C1 segment of cervical spinal cord (tissue), 14 donors: Measurements from ENCODE around the gene KNL1.
A peak's percentile ranks its signal among the peaks of the same experiment; 100 is the strongest.
"Not testable (repeated sequence)": the region's sequence is repeated elsewhere in the genome, so short reads cannot be mapped to it uniquely, and the experiment has no call there.

Source experiments
- DNase-seq, 14 donors: peaks; one replicate each; lab custom pipeline; 2025; lab: John Stamatoyannopoulos, UW

The KNL1 gene

GRCh38 chr15:40584191-40584590 is 9.9 kb upstream of the KNL1 start:
- DNase-seq = peak in 3 of 14 donors; percentile 3 to 23 (median 10)

- DNase-seq = no peak
Observed at GRCh38 chr15:40590667-40591050, 3.4 kb upstream of the KNL1 start.

DNA sequence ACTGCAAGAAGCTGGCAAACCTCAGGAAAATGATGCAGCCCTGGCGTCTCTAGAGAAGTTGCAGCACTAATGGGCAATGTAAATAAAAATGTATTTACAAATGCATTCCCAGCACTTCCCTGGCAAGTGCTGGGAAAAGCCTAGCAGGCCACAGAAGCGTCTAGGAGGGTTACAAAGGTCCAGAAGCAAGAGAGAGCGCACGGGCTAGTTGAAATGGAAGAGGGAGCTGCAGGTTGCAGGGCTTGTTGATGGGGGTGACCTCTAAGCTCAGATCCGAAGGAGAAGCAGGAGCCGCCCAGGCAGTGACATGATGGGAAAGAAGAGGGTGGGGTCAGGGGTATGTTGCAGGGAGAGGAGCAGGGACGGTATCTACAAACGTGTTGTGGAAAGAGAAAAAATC is 2.7 kb upstream of the KNL1 start:
- DNase-seq = no peak

- no peak for DNase-seq
Observed at GRCh38 chr15:40593165-40593564, 884 bp upstream of the KNL1 start.

DNA sequence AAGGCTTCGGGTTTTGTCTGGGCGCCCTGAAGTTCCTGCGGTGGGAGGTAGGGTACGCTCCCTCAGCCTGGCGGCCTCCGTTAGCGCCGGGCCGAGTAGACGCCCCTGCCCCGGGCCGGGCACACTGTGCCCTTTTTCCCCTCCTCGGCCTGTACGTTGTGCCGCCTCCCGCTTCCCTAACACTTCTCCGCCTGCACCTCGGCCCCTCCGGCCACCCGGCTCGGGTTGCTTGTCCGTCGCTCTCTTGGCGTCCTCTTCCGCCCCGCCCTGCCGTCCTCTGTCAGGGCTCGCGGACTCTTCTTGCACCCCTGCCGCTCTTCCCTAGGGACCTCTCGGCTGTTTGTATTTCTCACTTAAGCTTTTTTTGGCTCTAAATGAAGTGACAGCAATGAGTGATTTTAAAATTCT is 384 bp downstream of the KNL1 start:
- peak in 1 of 14 donors; percentile 47 for DNase-seq

DNA sequence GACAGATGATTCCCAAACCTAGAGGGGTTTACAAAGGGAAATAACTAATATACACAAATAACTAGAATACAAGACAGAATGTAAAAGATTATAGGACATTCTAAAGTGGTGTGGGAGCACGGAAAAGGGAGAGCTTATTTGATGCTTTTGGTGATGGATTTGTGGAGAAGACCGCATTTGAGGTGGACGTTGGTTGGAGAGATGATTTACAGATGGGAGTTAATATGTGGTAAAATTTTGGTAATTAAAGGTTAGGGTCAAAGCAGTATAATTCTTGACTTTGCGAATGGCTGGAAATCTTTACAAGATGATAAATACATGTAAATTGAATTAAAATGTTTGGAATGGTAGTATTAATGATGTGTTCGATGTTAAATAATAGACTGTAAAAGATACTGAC is 1.2 kb downstream of the KNL1 start:
- DNase-seq = no peak

DNA sequence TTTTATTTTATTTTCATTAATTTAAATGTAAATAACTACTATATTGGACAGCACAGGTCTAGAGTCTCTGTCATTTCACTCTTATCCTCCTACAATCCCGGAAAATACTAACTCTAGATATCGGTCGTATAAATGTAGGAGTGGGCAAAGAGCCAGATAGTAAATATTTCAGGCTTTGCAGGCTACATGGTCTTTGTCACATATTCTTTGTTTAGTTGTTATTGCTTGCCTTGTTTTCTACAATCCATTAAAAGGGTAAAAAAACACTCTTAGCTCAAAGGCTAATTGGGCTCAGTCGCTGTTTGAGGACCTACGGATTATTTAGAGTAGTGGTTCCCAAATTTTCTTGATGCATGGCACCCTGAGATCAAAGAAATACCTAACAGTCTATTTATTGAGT is 1.7 kb downstream of the KNL1 start:
- DNase-seq = no peak

GRCh38 chr15:40597024-40597423 is 3.0 kb downstream of the KNL1 start:
- no peak for DNase-seq

GRCh38 chr15:40598126-40598525 is 4.1 kb downstream of the KNL1 start:
- no peak for DNase-seq

DNA sequence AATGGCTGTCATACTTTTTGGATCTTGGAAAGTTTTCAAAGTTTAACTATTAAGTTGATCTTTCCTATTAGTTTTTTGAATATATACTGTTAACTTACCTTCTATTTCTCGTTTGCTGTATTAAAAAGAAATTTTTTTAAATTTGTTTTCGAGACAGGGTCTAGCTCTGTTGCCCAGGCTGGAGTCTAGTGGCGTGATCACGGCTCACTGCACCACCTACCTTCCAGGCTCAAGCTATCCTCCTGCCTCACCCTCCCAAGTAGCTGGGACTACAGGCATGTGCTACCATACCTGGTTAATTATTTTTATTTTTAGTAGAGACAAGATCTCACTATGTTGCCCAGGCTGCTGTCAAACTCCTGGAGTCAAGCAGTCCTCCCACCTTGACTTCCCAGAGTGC is 4.6 kb downstream of the KNL1 start:
- DNase-seq = no peak

DNA sequence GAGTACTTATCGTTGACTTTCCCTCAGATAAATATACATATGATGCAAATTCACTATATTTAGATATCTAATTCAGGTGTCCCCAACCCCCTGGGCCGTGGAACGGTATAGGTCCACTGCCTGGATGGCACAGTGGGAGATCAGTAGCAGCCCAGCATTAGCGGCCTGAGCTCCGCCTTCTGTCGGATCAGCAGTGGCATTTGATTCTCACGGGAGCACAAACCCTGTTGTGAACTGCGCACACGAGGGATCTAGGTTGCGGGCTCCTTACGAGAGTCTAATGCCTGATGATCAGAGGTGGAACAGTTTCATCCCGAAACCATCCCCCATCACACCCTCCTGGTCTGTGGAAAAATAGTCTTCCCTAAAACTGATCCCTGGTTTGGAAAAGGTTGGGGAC is 6.9 kb downstream of the KNL1 start:
- DNase-seq = no peak

GRCh38 chr15:40603935-40604334 is 9.9 kb downstream of the KNL1 start:
- no peak for DNase-seq

DNA sequence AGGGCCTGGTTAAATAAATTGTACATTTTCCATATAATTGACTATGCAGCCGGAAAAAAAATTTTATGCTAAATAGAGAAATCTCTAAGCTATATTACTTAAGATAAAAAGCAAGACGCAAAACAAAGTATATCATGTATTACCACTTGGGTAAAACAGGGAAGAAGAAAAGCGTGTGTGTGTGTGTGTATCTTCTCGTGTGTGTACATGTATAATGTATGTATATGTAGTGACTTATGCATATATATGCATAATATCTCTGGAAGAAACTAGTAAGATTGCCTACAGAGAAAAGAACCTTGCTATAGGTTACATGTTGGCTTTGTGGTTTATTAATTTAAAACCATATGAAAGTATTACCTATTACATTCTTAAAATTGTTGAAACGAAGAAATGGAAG is 19.0 kb downstream of the KNL1 start:
- no peak for DNase-seq

DNA sequence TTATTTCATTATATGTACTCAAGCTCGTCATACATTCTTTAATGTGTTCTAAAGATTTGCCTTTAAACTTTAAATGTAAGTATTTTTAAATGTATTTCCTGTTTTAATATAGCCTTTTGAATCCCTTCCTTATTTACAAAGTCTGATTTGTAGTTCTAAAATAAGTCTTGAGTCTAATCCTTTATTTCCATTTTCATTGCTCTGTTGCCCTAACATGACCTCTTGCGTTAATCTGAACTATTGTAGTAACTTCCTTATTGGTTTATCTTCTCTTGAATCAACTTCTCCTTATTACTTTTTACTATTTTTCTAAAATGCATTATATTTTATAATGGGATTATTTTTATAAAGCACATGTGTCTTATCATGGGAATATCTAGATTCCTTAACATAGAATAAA is 24.0 kb downstream of the KNL1 start:
- no peak for DNase-seq

- no peak for DNase-seq
Observed at GRCh38 chr15:40618906-40619305, 24.9 kb downstream of the KNL1 start.

DNA sequence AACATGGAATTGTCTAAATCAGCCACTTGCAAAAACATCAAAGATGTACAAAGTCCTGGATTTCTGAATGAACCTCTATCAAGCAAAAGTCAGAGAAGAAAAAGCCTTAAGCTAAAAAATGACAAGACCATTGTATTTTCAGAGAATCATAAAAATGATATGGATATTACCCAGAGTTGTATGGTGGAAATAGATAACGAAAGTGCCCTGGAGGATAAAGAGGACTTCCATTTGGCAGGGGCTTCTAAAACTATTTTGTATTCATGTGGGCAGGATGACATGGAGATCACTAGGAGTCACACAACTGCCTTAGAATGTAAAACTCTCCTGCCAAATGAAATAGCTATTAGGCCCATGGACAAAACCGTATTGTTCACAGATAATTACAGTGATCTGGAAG is 29.3 kb downstream of the KNL1 start:
- DNase-seq = no peak

DNA sequence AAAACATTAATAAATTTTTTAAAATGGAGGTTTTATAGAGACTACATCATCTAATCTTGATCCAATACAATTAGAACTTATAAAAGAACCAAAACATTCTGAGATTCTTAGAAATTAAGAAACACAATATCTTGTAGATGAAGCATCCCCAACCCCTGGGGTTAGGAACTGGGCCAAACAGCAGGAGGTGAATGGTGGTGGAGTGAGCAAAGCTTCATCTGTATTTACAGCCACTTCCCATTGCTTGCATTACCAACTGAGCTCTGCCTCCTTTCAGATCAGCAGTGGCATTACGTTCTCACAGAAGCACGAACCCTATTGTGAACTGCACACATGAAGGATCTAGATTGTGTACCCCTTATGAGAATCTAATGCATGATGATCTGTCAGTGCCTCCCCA is 36.3 kb downstream of the KNL1 start:
- no peak for DNase-seq

GRCh38 chr15:40633178-40633577 is 39.1 kb downstream of the KNL1 start:
- DNase-seq = no peak

DNA sequence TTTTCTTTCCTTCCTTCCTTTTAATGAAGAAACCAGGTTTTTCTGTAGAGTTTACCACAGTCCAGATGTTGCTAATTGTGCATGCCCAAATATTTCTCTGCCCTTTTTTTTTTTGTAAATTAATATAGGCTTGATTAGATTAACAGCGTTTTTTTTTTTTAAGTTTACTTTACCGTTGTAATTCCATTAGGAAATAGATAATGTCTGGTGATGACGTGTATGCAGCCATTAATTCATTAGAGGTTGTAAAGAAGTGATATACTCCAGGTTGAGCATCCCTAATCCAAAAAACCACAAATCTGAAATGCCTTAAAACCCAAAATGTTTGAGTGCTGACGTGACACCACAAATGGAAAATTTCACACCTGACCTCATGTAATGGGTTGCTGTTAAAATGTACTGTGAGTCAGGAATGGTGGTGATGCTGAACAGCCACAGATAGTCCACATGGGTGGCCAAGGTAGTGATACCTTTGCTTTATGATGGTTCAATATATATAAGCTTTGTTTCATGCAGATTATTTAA is 43.2 kb downstream of the KNL1 start:
- DNase-seq = no peak

DNA sequence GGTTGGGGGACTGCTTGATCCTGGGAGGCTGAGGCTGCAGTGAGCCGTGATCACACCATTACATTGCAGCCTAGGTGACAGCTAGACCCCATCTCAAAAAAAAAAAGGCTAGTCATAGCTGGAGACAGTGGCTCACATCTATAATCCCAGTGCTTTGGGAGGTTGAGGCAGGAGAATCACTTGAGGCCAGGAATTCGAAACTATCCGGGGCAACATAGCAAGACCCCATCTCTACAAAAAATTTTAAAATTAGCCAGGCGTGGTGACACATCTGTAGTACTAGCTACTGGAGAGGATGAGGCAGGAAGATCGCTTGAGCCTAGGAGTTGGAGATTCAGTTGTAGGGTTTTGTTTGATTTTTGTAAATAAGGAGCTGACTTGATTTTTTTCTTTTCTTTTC is 45.6 kb downstream of the KNL1 start:
- no peak for DNase-seq

GRCh38 chr15:40647523-40647922 is 53.5 kb downstream of the KNL1 start:
- DNase-seq = no peak

DNA sequence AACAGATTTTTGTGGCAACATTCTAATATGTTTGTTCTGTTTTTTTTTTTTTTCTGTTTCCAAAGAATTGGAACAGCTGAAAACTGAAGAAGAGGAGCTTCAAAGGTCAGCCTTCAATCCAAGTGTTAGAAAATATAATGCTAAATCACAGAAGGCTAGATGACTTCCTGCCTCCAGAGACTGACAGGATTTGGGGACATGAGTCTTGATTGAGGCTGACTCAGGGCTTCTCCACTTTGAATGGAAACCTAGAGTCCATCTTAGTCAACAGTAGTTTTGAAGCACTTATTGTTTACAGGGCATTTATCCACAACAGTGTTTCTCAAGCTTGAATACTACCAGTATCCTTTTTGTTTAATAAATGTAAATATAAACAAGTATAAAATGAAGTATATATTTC is 56.4 kb downstream of the KNL1 start:
- DNase-seq = no peak

DNA sequence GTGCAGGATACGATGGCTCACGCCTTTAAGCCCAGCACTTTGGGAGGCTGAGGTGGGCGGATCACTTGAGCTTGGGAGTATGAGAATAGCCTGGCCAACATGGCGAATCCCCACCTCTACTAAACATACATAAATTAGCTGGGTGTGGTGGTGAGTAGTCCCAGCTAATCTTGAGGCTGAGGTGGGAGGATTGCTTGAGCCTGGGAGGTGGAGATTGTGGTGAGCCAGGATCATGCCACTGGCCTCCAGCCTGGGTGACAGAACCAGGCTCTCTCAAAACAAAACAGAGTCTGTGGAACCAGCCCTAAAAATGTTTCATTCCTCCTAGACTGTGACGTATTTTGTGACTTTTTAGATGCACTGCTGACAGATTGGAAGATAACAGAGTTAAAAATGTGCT is 66.6 kb downstream of the KNL1 start:
- no peak for DNase-seq

GRCh38 chr15:40664909-40665308 is 70.9 kb downstream of the KNL1 start:
- DNase-seq = no peak

GRCh38 chr15:40676290-40676689 is 82.2 kb downstream of the KNL1 start:
- not testable (repeated sequence) for DNase-seq
